CD4-positive, alpha-beta T cell treated with Interleukin-10 for 1 hour (primary cell): ENCODE measurements around the gene FOXP4.
"Not testable (repeated sequence)": the region's sequence is repeated elsewhere in the genome, so short reads cannot be mapped to it uniquely, and the experiment has no call there.

Experiments used
- DNase-seq: peaks from one replicate; pipeline ENCODE4 v3.0.0-alpha.2; 2020

FOXP4 gene

DNA sequence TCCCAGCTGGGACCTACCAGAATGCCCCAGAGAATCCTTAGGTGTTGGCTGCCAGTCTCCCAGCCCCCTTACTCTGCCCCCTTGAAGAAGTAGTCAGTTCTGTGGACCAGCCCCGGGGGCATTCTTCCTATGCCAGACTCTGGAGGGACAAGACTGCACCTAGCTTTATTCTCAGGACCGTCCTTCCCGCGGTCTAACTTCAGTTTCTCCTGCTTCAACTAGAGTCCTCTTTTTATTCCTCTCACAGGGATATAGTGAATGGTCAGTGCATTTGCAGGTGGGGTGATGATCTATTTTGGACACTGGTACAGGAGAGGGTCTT is 56.2 kb downstream of the FOXP4 start:
- no peak for DNase-seq

DNA sequence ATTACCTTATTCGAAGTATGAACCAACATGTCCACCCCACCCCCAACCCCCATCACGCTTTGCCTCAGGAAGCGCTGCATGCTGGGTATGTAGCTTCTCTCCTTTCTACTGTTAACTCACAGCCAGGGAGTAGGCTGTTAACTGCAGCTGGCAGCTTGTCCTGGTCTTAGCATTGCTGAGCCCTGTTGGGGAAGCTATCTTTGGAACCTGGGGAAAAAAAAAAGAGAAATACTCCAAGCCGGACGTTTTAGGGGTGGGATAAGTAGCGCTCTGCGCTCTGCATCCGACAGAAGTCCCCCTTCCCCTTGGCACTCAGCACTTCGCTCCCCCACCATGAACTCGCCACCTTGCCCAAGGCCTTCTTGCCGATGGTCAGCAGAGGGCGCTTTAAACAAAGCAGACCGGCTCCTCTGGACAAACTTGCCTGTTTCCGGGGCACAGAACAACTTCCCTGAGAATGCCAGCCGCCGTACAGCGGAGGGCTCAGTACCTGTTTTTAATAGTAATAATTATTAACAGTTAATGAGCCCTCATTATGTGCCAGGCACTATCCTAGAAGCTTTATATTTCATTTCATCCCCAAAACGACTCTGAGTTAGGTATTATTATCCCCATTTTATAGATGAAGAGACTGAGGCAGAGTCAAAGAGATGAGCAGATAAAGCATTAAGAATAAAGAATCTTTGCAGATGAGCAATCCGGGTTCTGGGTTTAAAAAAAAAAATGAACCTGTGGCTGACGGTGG is 56.9 kb downstream of the FOXP4 start:
- peak; percentile 80 for DNase-seq

DNA sequence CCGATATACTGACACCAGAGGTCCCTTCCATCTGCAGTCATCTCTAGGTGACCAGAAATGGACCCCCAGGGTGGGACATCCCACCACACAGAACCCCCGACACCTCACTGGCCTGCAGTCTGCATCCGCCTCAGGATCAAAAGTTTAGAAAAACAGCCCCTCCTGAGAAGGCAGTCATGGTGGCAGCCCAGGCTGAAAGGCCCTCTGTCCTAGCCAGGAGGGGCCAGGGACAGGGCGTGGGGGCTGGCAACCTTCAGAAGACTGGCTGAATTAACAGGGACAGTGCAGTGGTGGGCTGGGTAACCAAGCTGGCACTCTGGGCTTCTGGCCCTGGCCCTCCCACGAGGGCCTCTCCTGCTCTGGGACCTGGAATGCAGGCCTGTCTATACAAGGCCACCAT is 57.8 kb downstream of the FOXP4 start:
- DNase-seq, result no peak

DNA sequence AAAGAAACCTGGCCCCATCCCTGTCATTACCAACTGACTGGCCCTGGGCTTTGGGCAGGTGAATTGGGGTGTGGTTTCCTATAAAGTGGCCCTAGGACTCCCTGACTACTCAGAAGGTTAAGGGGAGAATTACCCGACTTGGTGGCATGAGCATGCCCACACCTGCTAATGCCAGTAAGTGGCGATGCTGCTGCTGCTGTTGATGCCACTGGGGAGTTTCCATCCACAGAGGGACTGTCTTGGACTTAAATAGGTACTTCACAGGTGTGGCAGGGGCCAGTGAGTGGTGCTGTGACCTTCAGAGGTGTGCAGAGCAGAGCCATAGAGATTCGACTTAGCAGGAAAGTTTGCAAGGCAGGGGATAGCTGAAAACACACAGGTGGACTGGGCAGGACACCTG is 59.5 kb downstream of the FOXP4 start:
- no peak for DNase-seq

DNA sequence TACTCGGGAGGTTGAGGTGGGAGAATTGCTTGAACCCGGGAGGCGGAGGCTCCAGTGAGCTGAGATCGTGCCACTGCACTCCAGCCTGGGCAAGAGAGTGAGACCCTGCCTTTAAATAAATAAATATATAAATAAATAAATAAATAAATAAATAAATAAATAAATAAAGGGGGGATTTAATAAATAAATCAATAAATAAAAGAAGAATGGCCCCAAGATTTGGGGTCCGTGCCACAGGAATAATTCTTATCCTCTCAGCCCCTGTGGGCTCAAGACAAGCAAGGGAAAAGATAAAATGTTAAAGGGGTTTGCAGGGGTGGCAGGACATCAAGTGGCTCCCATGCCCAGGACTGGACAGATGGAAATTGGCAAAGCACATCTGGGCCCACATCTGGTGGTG is 60.9 kb downstream of the FOXP4 start:
- no peak for DNase-seq

DNA sequence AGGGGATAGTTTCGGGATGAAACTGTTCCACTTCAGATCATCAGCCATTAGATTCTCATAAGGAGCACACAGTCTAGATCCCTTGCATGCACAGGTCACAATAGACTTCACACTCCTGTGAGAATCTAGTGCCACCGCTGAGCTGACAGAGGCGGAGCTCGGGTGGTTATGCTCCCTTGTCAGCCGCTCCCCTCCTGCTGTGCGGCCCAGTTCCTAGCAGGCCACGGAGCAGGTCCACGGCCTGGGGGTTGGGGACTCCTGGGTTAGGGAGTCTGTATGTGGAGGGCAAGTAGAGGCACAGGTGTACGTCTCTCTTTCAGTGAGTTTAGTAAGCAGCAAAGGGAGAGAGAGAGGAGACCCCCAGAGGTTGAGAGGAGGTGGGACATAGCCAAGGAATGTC is 61.6 kb downstream of the FOXP4 start:
- DNase-seq, result no peak

DNA sequence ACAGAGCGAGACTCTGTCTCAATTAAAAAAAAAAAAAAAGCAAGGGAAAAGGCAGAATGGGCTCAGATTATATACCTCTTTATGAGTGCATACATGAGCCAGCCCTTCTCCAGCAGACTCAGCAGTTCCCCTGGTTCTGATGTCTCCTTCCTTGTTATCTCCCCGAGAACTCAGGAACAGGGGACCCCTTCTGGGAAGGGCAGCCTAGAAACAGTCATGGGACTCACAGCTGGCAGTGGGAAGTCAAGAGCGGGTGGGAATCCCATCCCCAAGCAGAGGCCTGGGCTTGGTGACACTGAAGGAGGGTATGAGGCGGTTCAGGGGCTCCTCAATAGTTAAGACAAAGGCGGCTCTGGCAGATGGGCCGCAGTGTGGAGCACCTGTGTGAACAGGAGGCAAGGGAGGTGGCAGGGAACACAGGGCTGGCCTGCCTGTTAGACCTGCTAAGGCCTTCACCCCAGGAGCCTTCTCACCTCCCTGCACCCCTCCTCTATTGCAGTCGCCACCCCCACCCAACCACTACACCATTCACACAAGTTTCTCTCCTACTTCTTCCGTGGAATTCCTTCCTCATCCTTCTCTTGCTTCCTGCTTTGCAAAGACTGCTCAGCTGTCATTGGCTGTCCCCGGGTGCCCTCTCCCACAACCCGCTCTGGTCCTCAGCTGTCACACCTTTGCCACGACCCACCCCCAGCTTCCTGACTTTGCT is 62.4 kb downstream of the FOXP4 start:
- no peak for DNase-seq

DNA sequence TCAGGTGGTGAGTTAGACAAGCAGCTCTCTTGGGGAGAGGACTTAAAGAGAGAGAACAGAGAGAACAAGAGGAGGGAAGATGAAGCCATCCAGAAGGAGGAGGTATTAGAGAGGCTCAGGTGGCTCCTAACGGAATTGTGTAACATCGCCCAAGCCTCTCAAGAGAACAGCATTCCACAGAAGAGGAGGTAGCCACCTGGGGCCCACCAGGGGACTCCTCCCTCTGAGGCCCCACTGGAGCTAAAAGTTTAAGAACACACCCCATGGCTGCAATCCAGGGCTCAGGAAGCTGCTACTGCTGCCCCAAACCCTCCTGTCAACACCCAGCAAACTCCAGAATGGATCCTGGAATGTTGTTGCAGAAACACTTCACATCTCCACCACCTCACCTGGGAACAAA is 68.5 kb downstream of the FOXP4 start:
- no peak for DNase-seq

DNA sequence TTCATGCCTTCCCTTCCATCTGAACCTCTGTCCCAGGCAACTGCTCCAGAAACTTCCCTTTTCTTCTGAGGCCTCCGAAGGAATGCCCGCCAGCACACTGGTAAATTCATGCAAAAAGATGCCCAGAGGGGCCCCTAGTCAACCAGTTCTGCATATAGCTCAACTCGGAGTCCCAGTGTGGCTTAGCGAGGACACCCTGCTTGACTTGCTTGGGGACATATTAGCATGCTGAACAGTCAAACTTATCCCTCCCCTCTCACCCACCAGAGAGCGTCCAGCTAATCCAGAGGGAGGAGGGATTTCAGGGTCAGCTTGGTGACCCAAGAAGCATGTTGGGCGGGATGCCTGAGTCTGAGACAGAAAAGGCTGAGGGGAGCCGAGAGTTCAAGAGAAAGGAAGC is 69.1 kb downstream of the FOXP4 start:
- no peak for DNase-seq

DNA sequence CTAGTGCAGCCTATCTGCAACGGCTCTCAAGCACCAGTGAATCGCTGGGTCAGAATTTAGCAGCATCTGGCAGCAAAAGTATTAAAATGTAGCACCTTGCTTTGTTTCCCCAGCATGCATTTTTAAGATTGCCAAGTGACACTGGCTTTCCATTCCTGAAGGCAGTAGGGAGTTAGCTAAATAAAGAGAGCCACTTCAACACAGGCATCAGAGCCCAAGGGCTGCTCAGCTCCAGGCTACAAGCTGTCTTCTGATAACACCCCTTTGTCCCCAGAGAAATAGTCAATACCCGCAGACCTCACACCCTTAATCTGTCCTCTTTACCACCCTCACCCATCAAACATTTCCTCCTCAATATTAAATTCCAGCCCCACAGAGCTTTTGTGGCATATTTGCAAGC is 72.4 kb downstream of the FOXP4 start:
- no peak for DNase-seq

DNA sequence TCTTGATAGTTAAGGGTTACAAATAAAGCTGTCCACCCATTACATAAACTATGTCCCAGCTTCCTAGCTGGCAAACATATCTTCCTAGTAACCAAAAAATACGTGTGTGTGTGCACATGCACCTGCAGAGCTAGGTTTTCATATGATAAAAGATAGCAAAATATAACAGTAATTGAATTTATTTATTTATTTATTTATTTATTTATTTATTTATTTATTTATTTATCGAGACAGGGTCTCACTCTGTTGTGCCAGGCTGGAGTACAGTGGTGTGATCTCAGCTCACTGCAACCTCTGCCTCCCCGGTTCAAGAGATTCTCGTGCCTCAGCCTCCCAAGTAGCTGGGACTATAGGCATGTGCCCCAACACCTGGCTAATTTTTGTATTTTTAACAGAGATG is 73.0 kb downstream of the FOXP4 start:
- DNase-seq, result not testable (repeated sequence)

DNA sequence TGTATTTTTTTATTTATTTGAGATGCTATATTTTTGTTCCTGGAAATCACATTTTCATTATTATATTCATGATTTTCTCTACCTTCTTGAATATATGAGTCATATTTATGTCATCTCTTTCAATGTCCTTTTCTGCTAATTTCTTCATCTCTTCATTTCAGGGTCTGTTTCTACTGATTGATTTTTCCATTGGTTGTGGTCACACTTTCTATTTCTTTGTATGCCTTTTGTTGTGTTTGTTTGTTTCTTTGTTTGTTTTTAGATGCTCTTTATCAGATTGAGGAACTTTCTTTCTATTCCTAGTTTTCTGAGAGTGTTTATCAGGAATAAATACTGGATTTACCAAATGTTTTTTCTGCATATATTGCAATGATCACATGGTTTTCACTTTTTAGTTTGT is 75.2 kb downstream of the FOXP4 start:
- DNase-seq, result no peak

DNA sequence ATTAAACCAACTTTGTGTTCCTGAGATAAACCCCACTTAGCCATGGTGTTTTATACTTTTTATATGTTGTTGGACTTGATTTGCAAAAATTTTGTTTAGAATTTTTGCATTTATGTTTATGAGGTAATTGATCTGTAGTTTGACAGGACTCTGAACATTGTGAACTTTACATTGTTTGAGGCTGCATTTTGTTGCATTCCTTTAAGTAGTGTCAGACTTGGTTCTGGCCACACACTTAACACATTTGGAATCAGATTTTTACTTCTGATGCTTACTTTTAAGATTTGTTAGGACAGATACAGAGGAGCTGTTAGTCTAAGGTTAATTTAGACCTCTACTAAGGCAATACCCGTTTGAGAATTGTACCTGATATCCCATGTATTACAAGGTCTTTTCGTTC is 75.6 kb downstream of the FOXP4 start:
- DNase-seq, result no peak

DNA sequence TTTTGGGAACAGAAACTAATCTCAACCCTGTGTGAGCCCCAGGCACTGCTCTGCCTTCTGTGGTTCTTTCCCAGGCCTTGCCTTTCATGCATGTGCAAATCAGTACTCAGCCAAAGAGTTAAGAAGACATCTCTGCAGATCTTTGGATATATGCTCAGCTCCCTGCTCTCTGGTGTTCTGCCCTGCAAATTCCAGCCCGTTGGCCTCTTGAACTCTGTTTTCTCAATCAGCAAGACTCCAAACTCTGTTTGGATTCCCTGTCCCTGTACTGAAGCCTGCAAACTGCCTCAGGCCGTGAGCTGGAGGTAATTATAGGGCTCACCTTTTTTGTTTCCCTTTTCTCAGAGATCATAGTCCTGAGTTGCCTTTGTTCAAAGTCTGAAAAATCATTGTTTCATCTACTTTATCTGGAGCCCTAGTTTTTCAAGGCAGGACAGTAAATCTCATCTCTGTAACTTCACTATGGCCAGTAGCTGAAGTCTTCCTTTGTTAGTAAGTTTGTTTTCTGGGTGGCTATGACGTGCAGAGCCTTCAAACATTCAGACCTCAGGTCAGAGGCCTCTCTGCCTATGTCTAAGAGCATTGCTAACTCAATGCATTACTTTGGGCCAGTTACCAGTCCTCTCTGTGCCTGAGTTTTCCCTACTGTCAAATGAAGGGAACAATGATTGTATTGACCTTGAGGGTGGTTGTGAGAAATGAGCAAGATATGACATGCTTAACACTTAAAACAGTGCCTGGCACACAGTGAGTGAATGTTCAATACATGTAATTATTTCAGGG is 76.2 kb downstream of the FOXP4 start:
- DNase-seq, result no peak

DNA sequence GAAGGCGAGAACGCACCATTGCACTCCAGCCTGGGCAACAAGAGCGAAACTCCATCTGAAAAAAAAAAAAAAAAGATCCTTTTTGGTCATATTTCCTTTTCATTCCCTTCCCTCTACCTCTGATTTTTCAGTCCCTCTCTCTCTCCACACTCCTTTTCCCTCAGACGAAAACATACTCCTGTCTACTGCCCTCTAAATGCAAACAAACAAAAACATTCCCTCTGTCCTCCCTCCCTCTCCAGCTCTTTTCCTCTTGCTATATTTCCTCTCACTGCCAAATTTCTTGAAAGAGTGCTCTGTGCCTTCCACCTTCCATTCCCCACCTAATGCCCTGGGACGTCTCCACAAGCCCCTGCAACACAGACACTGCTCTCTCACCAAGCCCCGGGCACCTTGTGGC is 77.1 kb downstream of the FOXP4 start:
- DNase-seq, result no peak

DNA sequence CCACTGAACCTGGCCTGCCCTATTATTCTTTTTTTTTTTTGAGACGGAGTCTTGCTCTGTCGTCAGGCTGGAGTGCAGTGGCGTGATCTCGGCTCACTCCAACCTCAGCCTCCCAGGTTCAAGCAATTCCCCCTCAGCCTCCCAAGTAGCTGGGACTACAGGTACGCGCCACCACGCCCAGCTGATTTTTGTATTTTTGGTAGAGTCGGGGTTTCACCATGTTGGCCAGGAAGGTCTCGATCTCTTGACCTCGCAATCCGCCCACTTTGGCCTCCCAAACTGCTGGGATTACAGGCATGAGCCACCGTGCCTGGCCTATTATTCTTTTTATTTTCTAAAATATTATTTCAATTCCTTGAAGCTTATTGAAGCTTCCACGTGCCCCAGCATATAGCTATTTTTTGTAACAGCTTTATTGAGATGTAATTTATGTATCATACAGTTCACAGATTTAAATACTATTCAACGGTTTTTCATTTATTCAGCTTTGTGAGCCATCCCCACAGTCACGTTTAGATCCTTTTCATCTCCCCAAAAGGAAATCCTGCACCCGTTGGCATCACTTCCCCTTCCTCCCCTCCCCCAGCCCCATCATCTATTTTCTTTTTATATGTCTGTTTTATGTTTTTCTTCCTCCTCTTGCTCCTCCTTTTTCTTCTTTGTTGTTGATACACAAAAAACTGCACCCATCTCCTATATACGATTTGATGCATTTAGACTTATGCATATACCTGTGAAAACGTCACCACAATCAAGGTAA is 78.6 kb downstream of the FOXP4 start:
- DNase-seq, result no peak

DNA sequence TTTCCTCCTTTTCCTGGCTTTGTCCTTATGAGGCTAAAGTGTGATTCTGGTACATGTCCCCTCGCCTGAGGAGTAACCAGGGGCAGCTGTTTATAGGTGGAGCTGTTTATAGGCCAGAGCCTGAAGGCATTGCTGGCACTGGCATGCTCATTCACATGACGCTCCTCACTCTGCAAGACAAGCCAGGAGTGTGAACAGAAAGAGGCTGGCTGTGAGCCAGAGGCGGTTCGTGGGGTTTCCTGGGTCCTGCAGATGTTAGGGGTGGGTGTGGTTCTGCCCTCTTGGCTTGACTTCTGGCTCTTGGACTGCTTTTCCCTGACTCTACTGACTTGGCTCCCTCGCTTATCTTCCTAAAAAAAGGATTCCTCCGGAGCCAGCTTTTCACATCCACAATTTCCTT is 79.3 kb downstream of the FOXP4 start:
- DNase-seq, result no peak

DNA sequence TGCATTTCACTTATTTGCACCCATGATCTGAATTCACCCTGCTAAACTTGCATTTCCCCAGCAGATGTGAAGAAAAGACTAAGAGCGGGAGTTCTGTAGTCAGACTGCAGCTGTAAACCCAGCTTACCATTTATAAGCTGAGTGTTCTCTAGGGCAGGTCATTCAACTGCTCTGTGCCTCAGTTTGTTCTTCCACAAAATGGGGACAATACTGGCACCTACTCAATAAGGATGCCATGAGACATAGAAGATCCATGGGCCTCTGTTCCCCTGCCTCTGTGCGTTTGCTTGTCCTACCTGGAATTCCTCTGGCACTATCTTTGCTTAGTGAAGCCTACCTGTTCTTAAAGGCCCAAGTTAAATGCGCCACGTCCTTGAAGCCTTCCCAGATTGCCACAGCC is 79.8 kb downstream of the FOXP4 start:
- no peak for DNase-seq

DNA sequence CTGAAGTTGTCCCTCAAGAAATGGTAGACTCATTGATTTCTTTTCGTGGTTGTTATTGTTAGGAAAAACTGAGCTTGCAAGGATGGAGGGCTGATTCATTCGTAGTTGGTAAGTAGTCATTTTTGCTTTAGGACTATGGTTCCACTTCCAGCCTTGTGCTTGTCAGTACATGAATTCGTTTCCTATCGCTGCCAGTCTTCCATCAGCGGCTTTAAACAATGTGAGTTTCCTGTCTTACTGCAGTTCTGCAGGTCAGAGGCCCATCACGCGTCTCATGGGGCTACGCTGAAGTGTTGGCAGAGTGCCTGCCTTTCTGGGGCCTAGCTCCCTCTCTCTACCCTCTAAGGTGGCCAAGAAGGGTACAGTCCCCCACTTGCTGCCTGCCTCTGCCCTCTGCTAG is 80.7 kb downstream of the FOXP4 start:
- no peak for DNase-seq

DNA sequence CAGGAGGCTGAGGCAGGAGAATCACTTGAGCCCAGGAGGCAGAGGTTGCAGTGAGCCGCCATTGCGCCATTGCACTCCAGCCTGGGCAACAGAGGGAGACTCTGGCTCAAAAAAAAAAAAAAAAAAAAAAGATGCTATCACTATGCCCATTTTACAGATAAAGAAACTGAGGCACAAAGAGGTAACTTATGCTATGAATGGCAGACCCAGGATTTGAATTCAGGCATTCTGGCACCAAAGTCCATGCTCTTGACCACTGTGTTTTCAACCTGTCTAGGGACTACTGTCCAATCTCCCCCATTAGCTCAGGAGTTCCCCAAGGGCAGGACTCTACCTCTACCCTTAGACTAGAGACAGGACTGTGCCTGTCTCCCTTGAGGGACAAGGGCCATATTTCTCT is 82.9 kb downstream of the FOXP4 start:
- no peak for DNase-seq

DNA sequence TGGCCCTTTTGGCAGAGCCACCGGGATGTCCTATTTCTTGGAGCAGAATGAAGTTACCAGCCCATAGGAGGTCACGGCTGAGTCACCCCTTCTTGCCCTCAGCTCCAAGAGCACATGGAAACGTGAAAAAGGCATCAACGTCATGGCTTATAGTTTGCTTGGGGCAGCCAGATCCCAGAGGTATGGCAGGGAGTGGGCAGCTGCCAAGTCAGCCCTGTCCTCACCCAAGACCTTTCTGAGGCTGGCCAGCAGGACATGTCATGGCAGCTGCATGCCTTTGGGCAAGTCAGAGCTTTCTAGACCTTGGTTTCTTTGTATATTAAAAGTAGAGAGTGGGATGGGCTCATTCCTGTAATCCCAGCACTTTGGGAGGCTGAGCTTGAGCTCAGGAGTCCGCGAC is 83.9 kb downstream of the FOXP4 start:
- no peak for DNase-seq

DNA sequence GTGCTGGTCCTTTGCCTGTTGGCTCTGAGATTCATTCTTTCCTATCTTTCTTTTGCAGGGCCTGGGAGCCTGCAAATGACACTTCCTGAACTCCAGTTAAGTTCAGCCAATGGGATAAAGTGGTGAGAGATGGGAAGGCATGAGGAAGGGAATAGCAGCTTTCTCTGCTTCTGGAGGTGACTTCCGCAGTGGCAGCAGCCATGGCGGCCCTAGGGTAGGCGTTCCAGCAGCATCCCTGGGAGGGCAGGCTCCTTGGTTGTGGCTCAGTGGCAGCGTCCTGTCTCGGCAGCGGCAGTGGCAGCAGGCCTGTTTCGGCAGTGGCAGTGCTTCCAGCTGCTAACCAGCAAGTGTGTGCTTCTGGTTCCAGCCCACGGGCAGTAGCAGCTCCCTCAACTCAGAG is 84.8 kb downstream of the FOXP4 start:
- no peak for DNase-seq

DNA sequence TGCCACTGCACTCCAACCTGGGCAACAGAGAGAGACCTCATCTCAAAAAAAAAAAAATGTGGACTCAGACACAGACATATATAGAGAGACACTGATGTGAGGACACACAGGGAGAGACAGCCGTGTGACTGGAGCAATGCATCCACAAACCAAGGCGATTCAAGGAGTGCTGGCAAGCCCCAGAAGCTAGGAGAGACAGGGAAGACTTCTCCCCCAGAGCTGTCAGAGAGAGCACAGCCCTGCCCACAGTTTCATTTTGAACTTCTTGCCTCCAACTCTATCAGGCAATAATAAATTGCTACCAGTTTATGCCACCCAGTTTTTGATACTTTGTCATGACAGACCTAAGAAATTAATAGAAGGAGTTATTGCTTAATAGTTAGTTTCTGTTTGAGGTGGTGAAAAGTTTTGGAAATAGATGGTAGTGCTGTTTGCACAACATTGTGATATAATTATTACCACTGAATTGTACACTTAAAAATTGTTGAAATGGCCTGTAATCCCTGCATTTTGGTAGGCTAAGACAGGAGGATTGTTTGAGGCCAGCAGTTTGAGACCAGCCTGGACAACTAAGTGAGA is 87.0 kb downstream of the FOXP4 start:
- DNase-seq, result no peak
